Islet of Langerhans (tissue), 1 donor: ENCODE data around the gene C13orf42.

Experiments
- FAIRE-seq: peaks from one replicate; lab custom pipeline; 2011; peaks lifted over from hg19 to GRCh38; lab: Jason Lieb, UNC

The C13orf42 gene

GRCh38 chr13:51065372-51066090, 45.5 kb downstream of the C13orf42 start:
- FAIRE-seq, result no peak

- FAIRE-seq, result no peak
These were observed 46.3 kb downstream of the C13orf42 start for GRCh38 chr13:51064753-51065152.

GRCh38 chr13:51063909-51064308, 47.2 kb downstream of the C13orf42 start:
- no peak for FAIRE-seq

GRCh38 chr13:51058461-51059167, 52.5 kb downstream of the C13orf42 start:
- no peak for FAIRE-seq

- no peak for FAIRE-seq
These were observed 53.2 kb downstream of the C13orf42 start for GRCh38 chr13:51057906-51058305.

GRCh38 chr13:51057001-51057400, 54.1 kb downstream of the C13orf42 start:
- no peak for FAIRE-seq

- no peak for FAIRE-seq
These were observed 58.5 kb downstream of the C13orf42 start for GRCh38 chr13:51052581-51052980.

GRCh38 chr13:51050021-51050830, 60.8 kb downstream of the C13orf42 start:
- FAIRE-seq, result no peak

GRCh38 chr13:51048616-51049015, 62.5 kb downstream of the C13orf42 start:
- FAIRE-seq, result no peak

- no peak for FAIRE-seq
These were observed 63.0 kb downstream of the C13orf42 start for GRCh38 chr13:51048166-51048461.

- no peak for FAIRE-seq
These were observed 63.5 kb downstream of the C13orf42 start for GRCh38 chr13:51047434-51048165.

GRCh38 chr13:51045451-51045850, 65.6 kb downstream of the C13orf42 start:
- FAIRE-seq, result no peak

GRCh38 chr13:51044023-51044665, 66.9 kb downstream of the C13orf42 start:
- FAIRE-seq, result no peak

- FAIRE-seq, result no peak
These were observed 67.8 kb downstream of the C13orf42 start for GRCh38 chr13:51043310-51043709.

- no peak for FAIRE-seq
These were observed 69.4 kb downstream of the C13orf42 start for GRCh38 chr13:51041710-51042109.

- FAIRE-seq, result no peak
These were observed 69.9 kb downstream of the C13orf42 start for GRCh38 chr13:51041126-51041525.

GRCh38 chr13:51040431-51040830, 70.6 kb downstream of the C13orf42 start:
- FAIRE-seq, result no peak

- no peak for FAIRE-seq
These were observed 74.7 kb downstream of the C13orf42 start for GRCh38 chr13:51036418-51036817.

GRCh38 chr13:51035978-51036377, 75.1 kb downstream of the C13orf42 start:
- no peak for FAIRE-seq

GRCh38 chr13:51035469-51035868, 75.6 kb downstream of the C13orf42 start:
- FAIRE-seq, result no peak

GRCh38 chr13:51034906-51035305, 76.2 kb downstream of the C13orf42 start:
- FAIRE-seq, result no peak
